HG02970 (cell line): ENCODE measurements around the gene TBC1D9B.

Experiments
- ATAC-seq: cut with Tn5 transposase; IDR thresholded peaks from one replicate; pipeline ENCODE4 v1.9.1; 2021; ENCODE audit warnings: mild to moderate bottlenecking, moderate library complexity, moderate number of reproducible peaks; ENCODE audit not compliant: unreplicated experiment, low FRiP score

TBC1D9B gene

DNA sequence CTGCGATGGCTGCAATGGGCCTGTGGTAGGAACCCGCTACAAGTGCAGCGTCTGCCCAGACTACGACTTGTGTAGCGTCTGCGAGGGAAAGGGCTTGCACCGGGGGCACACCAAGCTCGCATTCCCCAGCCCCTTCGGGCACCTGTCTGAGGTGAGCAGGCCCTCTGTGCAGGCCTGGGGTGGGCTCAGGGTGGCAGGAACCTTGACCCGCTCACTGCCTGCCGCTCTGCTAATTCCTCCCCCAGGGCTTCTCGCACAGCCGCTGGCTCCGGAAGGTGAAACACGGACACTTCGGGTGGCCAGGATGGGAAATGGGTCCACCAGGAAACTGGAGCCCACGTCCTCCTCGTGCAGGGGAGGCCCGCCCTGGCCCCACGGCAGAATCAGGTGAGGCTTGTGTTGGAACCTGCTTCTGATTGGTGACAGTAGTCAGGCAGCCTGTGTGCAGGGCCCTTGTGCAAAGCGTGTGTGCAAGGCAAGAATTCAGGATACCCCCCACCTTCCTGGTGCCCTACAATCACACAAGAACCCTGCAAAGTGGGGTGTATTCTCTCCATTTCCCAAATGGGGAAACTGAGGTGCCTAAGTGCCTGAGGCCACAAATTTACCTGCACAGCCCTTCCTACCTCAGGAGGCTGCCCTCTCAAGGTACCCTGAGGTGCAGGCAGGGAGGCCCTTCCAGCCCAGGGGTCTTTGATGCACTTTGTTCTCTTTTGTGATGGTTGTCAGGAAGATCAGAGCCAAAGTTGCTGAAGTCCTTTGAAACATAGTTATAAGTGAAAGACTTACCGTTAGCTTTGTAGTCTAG, 83.6 kb downstream of the TBC1D9B start:
- ATAC-seq = no peak

DNA sequence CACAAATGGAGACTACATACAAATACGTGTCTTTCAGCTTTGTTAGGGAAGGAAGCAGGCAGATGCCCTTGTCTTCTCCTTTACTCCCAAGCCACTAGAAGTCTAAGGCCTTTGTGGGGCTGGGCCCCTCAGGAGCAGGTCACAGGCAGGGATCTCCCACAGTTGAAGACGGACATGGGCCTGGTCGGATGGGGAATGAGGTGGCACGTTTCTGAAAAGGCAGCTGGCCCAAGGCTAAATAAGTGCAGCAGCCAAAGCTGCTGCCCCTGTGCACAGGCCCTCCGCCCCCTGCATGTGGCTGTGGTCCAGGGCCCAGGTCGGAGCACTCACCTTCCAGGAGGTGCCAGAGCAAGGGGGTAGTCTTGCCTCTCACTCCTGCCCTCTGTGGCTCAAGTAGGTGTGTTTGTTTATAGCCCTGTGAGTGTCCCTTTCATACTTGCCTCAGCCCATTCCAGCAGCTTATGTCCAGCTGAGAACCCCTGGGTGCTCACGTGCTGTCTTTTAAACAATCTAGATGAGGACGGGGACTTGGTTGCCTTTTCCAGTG, 85.2 kb downstream of the TBC1D9B start:
- ATAC-seq = no peak

DNA sequence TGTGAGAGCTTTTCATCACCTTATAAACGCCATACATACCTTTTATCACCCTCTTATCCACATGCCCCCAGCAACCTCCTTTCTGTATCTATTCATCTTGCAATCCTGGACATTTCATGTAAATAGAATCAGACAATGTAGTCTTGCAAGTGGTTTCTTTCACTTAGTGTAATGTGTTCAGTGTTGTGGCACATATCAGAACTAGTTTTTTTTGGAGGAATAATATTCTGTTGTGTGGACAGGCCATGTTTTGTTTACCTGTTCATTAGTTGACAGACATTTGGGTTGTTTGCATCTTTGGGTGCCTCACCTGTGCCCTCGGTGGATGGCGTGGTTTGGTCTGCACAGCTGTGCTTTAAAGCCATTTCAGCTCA, 85.7 kb downstream of the TBC1D9B start:
- no peak for ATAC-seq

DNA sequence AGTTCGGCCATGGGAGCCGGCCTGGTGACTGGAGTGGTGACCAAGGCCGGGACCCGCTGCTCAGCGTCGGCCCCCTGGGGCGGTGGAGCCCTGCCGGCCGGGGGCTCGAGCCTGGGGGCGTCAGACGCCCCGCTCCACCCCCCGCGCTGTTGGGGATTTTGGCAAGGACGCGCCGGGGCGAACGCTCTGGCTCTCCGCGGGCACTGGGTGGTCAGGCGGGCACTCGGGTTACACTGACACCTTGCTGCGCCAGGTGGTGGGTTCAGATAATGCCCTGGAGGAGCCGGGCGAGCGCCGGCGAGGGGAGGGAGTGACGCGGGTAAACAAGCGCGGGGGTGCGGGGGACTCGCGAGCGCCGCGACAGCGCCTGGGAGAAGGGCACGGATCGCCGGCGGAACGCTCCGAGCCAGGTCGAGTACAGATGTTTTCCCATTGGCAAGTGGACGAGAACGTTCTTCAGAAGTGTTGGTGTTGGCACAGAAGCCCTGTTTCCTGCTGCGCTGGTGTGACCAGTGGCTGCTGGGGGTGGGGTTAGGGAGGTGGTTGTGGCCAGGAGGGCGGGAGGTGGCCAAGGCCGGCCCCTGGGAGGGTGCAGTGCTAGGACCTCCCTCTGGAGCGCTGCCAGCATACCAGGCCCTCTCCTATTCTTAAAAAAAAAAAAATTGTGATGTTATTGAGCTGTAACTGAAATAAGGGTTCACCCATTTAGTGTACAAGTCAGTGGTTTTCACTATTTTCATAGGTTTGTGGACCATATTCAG, 86.2 kb downstream of the TBC1D9B start:
- ATAC-seq = peak; percentile 26

DNA sequence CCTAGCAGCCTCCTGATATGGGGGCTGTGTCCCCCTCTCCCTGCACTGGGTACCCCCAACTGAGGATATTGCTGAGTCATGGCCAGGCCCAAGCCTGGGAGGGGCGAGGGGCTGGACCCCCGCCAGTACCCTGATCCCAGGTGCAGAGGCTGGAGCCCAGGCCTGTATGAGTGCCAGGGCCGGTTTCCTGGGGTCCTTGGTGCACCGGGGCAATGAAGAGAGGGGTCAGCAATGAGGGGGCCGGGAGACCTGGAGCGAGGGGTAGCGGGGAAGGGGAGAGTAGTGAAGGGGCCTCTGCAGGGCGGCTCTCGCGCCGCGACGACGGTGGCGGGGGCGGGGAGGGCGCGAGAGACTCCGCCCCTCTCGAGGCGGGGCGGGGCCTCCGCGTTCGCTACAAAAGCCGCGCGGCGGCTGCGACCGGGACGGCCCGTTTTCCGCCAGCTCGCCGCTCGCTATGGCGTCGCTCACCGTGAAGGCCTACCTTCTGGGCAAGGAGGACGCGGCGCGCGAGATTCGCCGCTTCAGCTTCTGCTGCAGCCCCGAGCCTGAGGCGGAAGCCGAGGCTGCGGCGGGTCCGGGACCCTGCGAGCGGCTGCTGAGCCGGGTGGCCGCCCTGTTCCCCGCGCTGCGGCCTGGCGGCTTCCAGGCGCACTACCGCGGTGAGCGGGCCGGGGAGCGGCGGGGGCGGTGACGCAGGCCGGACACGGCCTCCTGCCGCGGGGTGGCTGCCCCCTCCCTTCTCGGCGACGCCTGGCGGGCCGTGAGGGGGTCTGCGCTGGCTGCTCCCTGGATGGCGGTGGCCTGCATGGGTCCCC, 87.0 kb downstream of the TBC1D9B start, which contains the start of gene SQSTM1:
SQSTM1 (plus strand) TSS at position 423 of the 815 bp plus-strand sequence; CDS start at position 455, 32 bp downstream.
- peak; percentile 41 for ATAC-seq

DNA sequence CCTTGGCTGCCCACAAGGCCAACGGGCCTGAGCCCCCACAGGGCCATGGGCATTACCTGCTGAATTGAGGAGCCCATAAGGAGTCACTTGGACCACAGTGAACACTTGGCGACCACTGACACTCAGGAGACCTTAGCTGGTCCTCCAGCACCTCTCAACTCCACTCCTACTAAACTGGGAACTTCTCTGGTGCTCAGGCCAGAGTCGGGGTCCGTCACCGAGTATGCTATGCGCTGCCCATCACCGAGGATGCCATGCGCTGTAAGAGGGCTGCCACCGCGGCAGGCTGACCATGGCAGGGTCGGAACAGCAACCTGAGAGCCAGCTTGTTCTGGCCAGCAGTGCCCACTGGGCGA, 87.6 kb downstream of the TBC1D9B start:
- ATAC-seq = no peak

DNA sequence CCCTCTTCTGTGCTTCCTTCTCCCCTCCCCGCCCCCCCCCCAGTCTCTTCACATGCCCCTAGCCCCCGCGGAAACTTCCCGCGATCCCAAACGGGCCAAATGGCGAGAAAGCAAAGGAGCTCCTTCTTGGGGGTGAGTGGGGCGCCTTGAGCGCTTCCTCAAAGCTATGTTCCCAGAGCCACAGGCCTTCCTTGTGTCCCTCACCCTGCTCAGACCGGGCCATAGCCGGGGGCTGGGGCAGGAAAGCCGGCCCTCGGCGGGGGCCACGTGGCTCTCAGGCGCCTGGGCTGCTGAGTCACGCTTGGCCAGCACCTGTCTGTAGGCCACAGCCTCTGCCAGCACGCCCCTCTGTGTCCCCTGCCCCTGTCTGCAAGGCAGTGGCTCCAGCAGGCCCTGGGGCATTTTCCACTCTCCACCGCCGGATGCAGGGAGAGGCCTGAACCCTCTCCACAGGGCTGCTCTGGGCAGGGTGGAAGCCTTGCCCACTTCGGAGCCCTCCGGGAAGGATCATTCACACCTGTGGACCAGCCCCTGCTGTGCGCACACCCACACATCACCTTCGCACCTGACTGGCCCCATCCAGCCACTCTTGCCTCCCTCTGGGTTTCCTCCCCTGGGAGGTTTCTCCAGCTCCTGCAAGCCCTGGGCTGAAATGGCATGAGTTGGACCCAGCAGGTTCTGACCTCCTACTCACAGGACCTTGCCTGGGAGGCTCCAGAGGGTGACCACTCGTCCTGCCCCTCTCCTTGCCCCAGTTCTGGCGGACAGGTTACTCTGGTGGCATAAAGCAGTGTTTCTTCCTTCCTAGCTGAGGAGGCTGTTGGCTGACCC, 88.2 kb downstream of the TBC1D9B start:
- ATAC-seq = no peak

DNA sequence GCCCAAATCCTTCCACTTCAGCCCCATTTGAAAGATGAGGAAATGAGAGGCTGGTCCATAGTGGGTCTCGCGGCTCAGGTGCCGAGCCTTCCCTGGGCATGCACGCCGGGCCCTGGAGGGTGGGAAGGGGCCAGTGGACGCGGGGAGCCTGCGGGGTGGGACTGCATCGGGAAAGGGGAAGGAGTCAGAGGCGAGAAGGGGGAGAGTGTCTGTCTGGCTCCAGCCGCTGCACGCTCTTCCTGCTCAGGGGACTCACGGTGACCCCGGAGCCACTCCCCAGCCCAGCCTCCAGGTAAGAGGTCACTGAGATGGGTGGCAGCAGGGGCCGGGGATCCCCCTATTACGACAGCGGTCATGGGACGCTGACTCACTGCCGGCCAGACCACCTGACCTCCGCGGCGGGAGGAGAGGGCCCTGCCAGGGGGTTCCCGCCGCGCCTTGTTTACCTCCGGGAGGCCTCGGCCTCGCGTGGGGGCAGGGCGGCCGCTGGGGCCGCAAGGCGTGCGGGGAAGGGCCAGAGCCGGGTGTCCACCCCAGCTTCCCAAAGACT, 88.9 kb downstream of the TBC1D9B start:
- ATAC-seq = peak; percentile 51

DNA sequence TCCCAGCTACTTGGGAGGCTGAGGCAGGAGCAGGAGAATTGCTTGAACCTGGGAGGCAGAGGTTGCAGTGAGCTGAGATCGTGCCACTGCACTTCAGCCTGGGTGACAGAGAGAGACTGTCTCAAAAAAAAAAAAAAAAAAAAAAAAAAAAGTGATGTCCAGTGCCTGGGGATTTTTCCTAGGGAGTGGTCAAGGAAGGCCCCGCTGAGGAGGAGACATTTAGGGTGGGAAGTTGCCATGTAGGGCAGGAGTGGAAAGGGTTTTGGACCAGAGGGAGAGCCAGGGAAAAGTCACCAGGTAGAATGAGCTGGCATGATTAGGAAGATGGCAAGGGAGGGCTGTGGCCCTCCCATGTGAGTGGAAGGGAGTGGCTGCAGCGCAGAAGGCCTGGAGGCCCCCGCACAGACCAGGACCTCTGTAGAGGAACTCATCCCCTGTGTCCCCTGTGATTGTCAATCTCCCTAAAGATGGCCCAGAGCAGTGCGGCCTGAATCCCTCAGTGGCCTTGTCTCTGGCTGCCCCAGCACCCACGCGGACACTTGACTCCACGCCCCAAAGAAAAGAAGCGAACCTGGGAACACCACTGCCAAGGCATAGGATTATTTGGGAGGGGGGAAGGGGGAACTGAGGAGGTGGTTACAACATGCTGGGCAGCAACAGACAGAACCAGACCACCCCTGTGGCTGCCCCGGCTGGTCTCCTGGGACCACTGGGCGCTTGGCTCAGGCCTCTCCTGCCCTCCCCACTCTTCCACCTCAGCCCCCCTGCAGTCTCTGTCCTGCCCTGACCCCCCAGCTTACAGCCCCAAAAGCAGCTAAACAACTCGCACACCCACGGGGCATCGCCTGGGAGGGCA, 89.6 kb downstream of the TBC1D9B start:
- no peak for ATAC-seq

DNA sequence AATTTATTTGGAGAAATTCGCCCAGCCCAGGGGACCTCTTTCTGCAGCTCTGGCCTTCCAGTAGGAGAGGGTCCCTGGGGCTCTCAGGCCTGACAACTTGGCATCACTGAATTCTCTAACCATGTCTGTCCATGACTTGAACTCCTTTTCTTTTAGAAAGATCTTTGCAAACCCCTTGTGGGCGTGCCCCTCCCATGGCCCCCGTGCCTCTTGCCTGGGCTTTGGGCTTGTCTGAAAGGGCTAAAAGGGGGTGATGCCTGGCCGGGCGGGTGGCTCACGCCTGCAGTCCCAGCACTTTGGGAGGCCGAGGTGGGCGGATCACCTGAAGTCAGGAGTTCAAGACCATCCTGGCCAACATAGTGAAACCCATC, 90.2 kb downstream of the TBC1D9B start:
- ATAC-seq = no peak

DNA sequence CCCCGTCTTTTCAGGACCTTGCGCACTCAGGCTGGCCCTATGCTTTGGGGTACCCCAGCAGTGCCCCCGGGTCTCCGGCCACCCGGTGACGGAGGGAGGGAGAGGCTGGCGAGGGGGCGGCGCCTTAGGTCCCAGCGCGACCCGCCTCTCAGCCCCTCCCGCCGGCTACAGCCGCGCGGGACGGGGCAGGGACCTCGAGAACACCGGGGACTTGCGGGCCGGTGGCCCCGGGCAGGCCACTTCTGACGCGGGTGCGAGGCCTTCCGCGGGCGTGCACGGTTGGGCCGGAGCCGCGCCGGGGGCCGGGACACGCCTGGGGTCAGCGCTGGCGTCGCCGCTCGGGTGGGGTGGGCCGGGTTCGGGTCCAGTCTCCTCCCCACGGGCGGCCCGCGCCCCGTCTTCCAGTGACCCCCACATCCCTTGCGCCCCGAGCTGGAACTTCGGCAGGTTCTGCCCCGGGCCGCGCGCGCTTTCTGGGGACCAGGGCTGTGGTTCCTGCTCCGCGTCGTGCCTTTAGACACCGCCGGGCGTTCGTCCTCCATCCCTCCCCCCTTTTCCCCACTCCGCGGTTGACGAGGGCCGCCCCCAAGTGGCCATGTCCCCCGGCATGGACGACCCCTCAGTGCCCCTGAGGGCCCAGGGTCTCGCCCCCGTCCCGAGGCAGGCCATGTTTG, 90.8 kb downstream of the TBC1D9B start:
- ATAC-seq = no peak

DNA sequence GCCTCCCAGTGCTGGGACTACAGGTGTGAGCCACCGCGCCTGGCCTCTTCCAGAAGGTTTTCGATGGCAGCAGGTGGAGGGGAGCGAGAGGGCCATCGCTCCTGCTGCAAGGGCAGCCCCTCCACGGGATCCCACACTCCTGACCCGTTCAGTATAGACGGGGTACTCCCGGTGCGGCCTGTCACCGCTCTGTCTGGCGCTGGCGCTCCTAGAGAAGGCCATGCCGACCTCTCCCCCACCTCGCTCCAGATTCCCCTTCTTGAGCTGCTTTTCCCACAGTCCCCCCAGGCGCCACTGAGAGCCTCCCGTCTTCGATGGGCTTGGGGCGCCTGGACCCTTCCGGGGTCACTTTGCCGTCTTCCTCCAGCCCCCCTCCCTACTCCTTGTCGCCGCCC, 91.3 kb downstream of the TBC1D9B start:
- ATAC-seq = no peak

DNA sequence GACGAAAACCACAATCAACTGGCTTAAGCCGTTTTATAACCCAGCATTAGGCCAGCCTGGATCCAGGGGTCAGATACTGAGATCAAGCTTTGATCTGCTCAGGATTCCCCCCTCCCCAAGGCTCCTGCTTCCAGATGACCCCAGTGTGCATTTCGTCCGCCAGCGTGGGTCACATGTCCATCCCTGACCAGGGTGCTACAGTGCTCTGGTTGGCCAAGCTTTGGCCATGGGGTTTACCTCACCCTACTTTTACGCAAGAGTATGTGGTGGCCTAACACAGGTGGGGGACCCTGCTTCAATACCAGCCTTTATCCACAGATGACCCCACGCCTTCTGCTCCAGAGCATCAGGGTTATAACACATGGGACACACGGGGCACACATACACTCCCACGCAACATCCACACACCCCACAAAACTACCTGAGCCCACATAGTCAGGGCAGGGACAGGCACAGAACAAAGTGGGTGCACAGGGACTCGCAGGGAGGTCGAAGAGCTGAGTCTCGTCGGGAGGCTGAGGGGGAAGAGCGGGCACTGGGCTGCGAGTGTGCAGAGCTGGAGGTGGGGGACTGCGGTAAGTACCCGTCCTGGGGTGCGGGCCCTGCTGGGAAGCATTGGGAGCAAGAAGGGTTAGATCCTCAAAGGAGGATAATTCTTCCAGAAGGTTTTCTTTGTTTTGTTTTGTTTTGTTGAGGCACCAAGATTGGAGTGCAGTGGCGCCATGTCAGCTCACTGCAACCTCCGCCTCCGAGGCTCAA, 92.0 kb downstream of the TBC1D9B start:
- ATAC-seq = no peak

DNA sequence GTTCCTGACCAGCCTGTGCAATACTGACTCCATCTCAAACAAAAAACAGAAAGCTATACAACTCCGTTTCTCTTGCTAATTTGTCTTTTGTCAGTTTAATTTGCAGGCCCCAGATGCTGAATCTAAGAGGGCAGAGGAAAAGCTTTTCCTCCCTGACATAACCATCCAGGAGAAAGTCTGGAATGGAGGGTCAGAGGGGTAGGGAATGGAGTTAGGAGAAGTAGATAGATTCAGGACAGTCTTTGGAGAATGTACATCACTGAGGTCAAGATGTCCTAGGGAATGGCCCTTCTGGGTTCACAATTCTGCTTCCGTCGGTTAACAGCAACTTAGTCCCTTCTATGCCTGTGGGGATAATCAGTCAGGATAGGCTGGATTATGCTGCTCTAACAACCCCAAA, 93.6 kb downstream of the TBC1D9B start:
- no peak for ATAC-seq

DNA sequence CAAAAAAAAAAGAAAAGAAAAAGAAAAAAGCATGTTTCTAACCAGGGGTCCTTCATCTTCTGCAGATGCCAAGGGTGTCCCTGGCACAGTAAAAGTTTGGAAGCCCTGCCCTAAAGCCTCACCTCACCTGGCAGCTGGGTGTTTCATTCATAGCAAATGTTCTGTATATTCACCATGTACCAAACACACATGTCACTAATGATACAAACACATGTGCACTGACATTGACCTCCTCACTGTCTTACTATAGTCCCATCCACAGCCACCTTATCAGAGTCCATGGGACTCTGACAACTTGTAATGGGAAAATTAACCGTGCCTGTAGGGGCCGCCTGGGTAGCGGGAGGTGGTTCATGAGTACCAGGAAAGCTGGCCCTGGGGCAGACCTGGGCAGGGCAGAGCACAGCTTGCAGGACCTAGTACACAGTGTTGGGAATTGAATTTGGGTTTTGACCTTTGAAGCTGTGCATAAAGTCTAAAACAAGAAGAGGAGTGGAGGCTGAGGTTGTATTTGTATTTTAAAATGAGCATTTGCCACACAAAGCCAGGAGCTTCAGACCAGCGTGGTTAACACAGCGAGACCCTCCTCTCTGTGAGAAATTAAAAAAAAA, 94.6 kb downstream of the TBC1D9B start:
- no peak for ATAC-seq

DNA sequence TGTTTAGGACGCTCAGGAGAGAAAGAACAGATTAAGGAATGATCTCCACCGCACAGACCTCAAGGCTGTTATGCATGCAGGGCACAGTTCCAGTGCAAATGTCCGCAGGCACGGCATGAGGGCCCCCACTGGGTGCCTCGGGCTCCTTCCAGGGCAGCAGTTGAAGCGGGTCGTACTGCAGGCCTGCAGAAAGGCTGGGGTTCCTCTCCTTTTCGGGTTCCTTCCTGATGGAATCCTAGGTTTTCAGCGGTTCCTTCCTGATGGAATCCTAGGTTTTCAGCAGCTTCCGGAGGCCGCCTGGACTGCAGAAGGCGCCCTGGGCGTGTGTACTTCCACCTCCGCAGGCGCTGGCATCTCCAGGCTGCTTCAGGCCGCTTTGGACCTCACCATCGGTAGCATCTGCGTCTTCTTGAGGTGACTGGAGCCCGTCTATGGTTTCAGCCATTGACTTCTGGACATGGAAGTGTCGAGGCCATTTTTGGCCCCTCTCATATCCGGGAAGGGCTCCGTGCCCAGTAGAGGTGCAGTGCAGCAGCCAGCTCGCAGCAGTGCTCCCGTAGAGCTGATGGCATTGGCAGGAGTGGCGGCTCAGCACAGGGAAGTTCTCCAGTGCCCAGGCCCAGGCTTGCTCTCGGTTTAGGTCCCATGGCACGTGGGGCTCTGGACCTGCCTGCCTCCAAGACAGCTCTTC, 95.4 kb downstream of the TBC1D9B start:
- ATAC-seq = no peak
